ENCODE data around the gene NELL2. TPM values are rescaled to one million over a fixed set of nuclear protein-coding genes. Genes with fewer than 3 reads are reported as not detected.

Gene NELL2
- total and polyA plus RNA-seq, 4 donors, result 0.09 to 0.42 (median 0.17) TPM; not detected in 1

- no peak overlapping the region for H3K9ac ChIP-seq (ENCODE audit: low read depth in 1 of 2, low read length in 2 of 2)
- WGBS, result 83% methylated on average over 1 of the region's 1 CpG
These were observed 391.3 kb downstream of the NELL2 start for GRCh38 chr12:44484862-44485261.

GRCh38 chr12:44477331-44477980 lies 398.7 kb downstream of the NELL2 start:
- TF ChIP-seq NR2F2 (IDR thresholded peaks at IDR 0.05) (no peak), YY1 (IDR thresholded peaks at IDR 0.05) (no peak), CTCF (IDR thresholded peaks at IDR 0.05; ENCODE audit: low read depth, low read length, missing input control) (no peak), JUND (IDR thresholded peaks at IDR 0.05) (no peak), FOXA1 (IDR thresholded peaks at IDR 0.05) (no peak), TAF1 (conservative IDR thresholded peaks at IDR 0.05) (no peak), ZBTB33 (IDR thresholded peaks at IDR 0.05) (no peak), MAX (IDR thresholded peaks at IDR 0.05) (no peak)
- no peak overlapping the region for H3K4me3 ChIP-seq (ENCODE audit: low read depth in 1 of 3, low read length in 3 of 3)
- no peak overlapping the region for H3K9ac ChIP-seq (ENCODE audit: low read depth in 1 of 2, low read length in 2 of 2)
- 82% methylated on average over 6 of the region's 6 CpGs for WGBS
- peaks cover 3 to 17% (median 9%) of the 10 kb centered on the region in 4 donors for H3K9me3 ChIP-seq (ENCODE audit: control insufficient read depth in 4 of 4, low read length in 3 of 4)
- H3K36me3 ChIP-seq (ENCODE audit: control insufficient read depth in 4 of 4, insufficient read depth in 3 of 4, low read depth in 1 of 4, low read length in 3 of 4), result no peaks in the 10 kb centered on the region
- no peak for DNase-seq (ENCODE audit: low spot score)
- H3K27me3 ChIP-seq (ENCODE audit: control insufficient read depth in 4 of 4, insufficient read depth in 4 of 4, low read length in 3 of 4), result no peaks in the 10 kb centered on the region
- no peaks in the 10 kb centered on the region for H3K4me1 ChIP-seq (ENCODE audit: control insufficient read depth in 4 of 4, insufficient read depth in 4 of 4, low read length in 3 of 4)
- H3K27ac ChIP-seq (ENCODE audit: low read depth in 1 of 2, low read length in 2 of 2), result no peak overlapping the region

More at GRCh38 chr12:44484862-44485261, 391.3 kb downstream of the NELL2 start:
- H3K4me1 ChIP-seq (ENCODE audit: control insufficient read depth in 4 of 4, insufficient read depth in 4 of 4, low read length in 3 of 4), result no peaks in the 10 kb centered on the region
- H3K9me3 ChIP-seq (ENCODE audit: control insufficient read depth in 4 of 4, low read length in 3 of 4), result peaks cover 0 to 5% (median 0%) of the 10 kb centered on the region in 4 donors
- TF ChIP-seq MAX (IDR thresholded peaks at IDR 0.05) (no peak), HNF4A (conservative IDR thresholded peaks at IDR 0.05) (no peak), RAD21 (IDR thresholded peaks at IDR 0.05) (no peak), TAF1 (conservative IDR thresholded peaks at IDR 0.05) (no peak)
- H3K27ac ChIP-seq (ENCODE audit: low read depth in 1 of 2, low read length in 2 of 2), result no peak overlapping the region
- H3K4me3 ChIP-seq (ENCODE audit: low read depth in 1 of 3, low read length in 3 of 3), result no peak overlapping the region
- no peak for DNase-seq (ENCODE audit: low spot score)
- no peaks in the 10 kb centered on the region for H3K27me3 ChIP-seq (ENCODE audit: control insufficient read depth in 4 of 4, insufficient read depth in 4 of 4, low read length in 3 of 4)
- no peaks in the 10 kb centered on the region for H3K36me3 ChIP-seq (ENCODE audit: control insufficient read depth in 4 of 4, insufficient read depth in 3 of 4, low read depth in 1 of 4, low read length in 3 of 4)

- no peak overlapping the region for H3K9ac ChIP-seq (ENCODE audit: low read depth in 1 of 2, low read length in 2 of 2)
- H3K4me1 ChIP-seq (ENCODE audit: control insufficient read depth in 4 of 4, insufficient read depth in 4 of 4, low read length in 3 of 4), result no peaks in the 10 kb centered on the region
- WGBS, result 88% methylated on average over 2 of the region's 2 CpGs
- no peak overlapping the region for H3K4me3 ChIP-seq (ENCODE audit: low read depth in 1 of 3, low read length in 3 of 3)
- no peak for DNase-seq (ENCODE audit: low spot score)
- H3K27me3 ChIP-seq (ENCODE audit: control insufficient read depth in 4 of 4, insufficient read depth in 4 of 4, low read length in 3 of 4), result no peaks in the 10 kb centered on the region
- H3K27ac ChIP-seq (ENCODE audit: low read depth in 1 of 2, low read length in 2 of 2), result no peak overlapping the region
- H3K36me3 ChIP-seq (ENCODE audit: control insufficient read depth in 4 of 4, insufficient read depth in 3 of 4, low read depth in 1 of 4, low read length in 3 of 4), result no peaks in the 10 kb centered on the region
- H3K9me3 ChIP-seq (ENCODE audit: control insufficient read depth in 4 of 4, low read length in 3 of 4), result peaks cover 3 to 17% (median 9%) of the 10 kb centered on the region in 4 donors
- no peak for TF ChIP-seq TAF1 (conservative IDR thresholded peaks at IDR 0.05)
- no peak for TF ChIP-seq SP1 (IDR thresholded peaks at IDR 0.05)
- no peak for TF ChIP-seq MAX (IDR thresholded peaks at IDR 0.05)
- TF ChIP-seq HNF4A (conservative IDR thresholded peaks at IDR 0.05), result no peak
- no peak for TF ChIP-seq ZBTB33 (IDR thresholded peaks at IDR 0.05)
- TF ChIP-seq YY1 (IDR thresholded peaks at IDR 0.05), result no peak
- TF ChIP-seq RXRA (IDR thresholded peaks at IDR 0.05), result no peak
- TF ChIP-seq GABPA (IDR thresholded peaks at IDR 0.05 in 1 of 2, conservative IDR thresholded peaks at IDR 0.05 in 1 of 2), result no peak
- TF ChIP-seq ATF3 (IDR thresholded peaks at IDR 0.05), result no peak
- TF ChIP-seq HNF4G (IDR thresholded peaks at IDR 0.05), result no peak
- TF ChIP-seq FOXA1 (IDR thresholded peaks at IDR 0.05), result no peak
- TF ChIP-seq EGR1 (IDR thresholded peaks at IDR 0.05; ENCODE audit: low read depth in 2 of 2), result no peak
- no peak for TF ChIP-seq RAD21 (IDR thresholded peaks at IDR 0.05)
- no peak for TF ChIP-seq NR2F2 (IDR thresholded peaks at IDR 0.05)
- no peak for TF ChIP-seq CTCF (IDR thresholded peaks at IDR 0.05; ENCODE audit: low read depth, low read length, missing input control)
- no peak for TF ChIP-seq FOXA2 (IDR thresholded peaks at IDR 0.05)
These were observed 399.4 kb downstream of the NELL2 start for GRCh38 chr12:44476683-44477082.

Data from liver (tissue), 9 donors.